H9 (cell line): Measurements from ENCODE around the gene CACNA2D3. TPM values are rescaled to one million over a fixed set of nuclear protein-coding genes. Genes with fewer than 3 reads are reported as not detected.
A peak's percentile ranks its signal among the peaks of the same experiment; 100 is the strongest.

Experiments used
- DNase-seq: peaks from one replicate; pipeline ENCODE4 v3.0.0-alpha.2; 2017
- H2AFZ ChIP-seq: one replicate; pipeline ENCODE4 v1.6.1; 2013; ENCODE audit warnings: mild to moderate bottlenecking, low read length, control low read depth, moderate library complexity
- H2AK5ac ChIP-seq: 2 replicates; pipeline ENCODE4 v1.6.1; 2013; ENCODE audit warnings: low read length, control low read depth, mixed read lengths; ENCODE audit not compliant: insufficient read length
- H2BK120ac ChIP-seq: one replicate; pipeline ENCODE4 v1.6.1; 2013; ENCODE audit warnings: low read depth, mild to moderate bottlenecking, low read length, control low read depth, inconsistent platforms; ENCODE audit not compliant: poor library complexity, severe bottlenecking
- H2BK12ac ChIP-seq: 2 replicates; pipeline ENCODE4 v1.6.1; 2013; ENCODE audit warnings: low read length, control low read depth, mixed read lengths, low read depth; ENCODE audit not compliant: insufficient read length
- H2BK15ac ChIP-seq: 2 replicates; pipeline ENCODE4 v1.6.1; 2013; ENCODE audit warnings: low read depth, low read length, control low read depth
- H2BK20ac ChIP-seq: one replicate; pipeline ENCODE4 v1.6.1; 2013; ENCODE audit warnings: low read depth, mild to moderate bottlenecking, low read length, control low read depth, inconsistent platforms; ENCODE audit not compliant: poor library complexity, severe bottlenecking
- H2BK5ac ChIP-seq: 2 replicates; pipeline ENCODE4 v1.6.1; 2013; ENCODE audit warnings: low read length, control low read depth, mixed read lengths; ENCODE audit not compliant: insufficient read length
- H3K14ac ChIP-seq: 2 replicates; pipeline ENCODE4 v1.6.1; 2013; ENCODE audit warnings: low read length, control low read depth; ENCODE audit not compliant: insufficient read depth
- H3K18ac ChIP-seq: 2 replicates; pipeline ENCODE4 v1.6.1; 2013; ENCODE audit warnings: low read depth, mild to moderate bottlenecking, mixed read lengths, low read length, control low read depth; ENCODE audit not compliant: insufficient read length
- H3K23ac ChIP-seq: 2 replicates; pipeline ENCODE4 v1.6.1; 2013; ENCODE audit warnings: low read length, control low read depth, mixed read lengths, low read depth; ENCODE audit not compliant: insufficient read length
- H3K23me2 ChIP-seq: 2 replicates; pipeline ENCODE4 v1.6.1; 2013; ENCODE audit warnings: low read depth, mild to moderate bottlenecking, mixed read lengths, low read length, control low read depth; ENCODE audit not compliant: insufficient read length, poor library complexity, severe bottlenecking
- H3K27ac ChIP-seq: 2 replicates; pipeline ENCODE4 v1.5.1; 2013; ENCODE audit warnings: low read length, control low read depth, mixed read lengths, low read depth; ENCODE audit not compliant: insufficient read length
- H3K27me3 ChIP-seq: 2 replicates; pipeline ENCODE4 v1.6.1; 2013; ENCODE audit warnings: low read length, control low read depth, inconsistent platforms; ENCODE audit not compliant: insufficient read depth
- H3K4ac ChIP-seq: 2 replicates; pipeline ENCODE4 v1.6.1; 2013; ENCODE audit warnings: low read depth, mild to moderate bottlenecking, control low read depth, inconsistent platforms, low read length, moderate library complexity
- H3K4me1 ChIP-seq: 2 replicates; pipeline ENCODE4 v1.6.1; 2013; ENCODE audit warnings: low read length, control low read depth, inconsistent platforms; ENCODE audit not compliant: insufficient read depth
- H3K4me2 ChIP-seq: 2 replicates; pipeline ENCODE4 v1.6.1; 2013; ENCODE audit warnings: low read length, control low read depth, mixed read lengths; ENCODE audit not compliant: insufficient read length, insufficient read depth
- H3K56ac ChIP-seq: 2 replicates; pipeline ENCODE4 v1.6.1; 2013; ENCODE audit warnings: low read depth, mild to moderate bottlenecking, mixed read lengths, low read length, control low read depth; ENCODE audit not compliant: insufficient read length
- H3K79me1 ChIP-seq: 2 replicates; pipeline ENCODE4 v1.6.1; 2013; ENCODE audit warnings: low read depth, mild to moderate bottlenecking, moderate library complexity, low read length, control low read depth, inconsistent platforms; ENCODE audit not compliant: insufficient read depth, poor library complexity, severe bottlenecking
- H3K79me2 ChIP-seq: 2 replicates; pipeline ENCODE4 v1.6.1; 2013; ENCODE audit warnings: low read length, control low read depth, inconsistent platforms; ENCODE audit not compliant: insufficient read depth
- H3K9ac ChIP-seq: 2 replicates; pipeline ENCODE4 v1.6.1; 2013; ENCODE audit warnings: low read length, control low read depth, mixed read lengths; ENCODE audit not compliant: insufficient read length; ENCODE audit errors: extremely low read depth
- H3K9me3 ChIP-seq: one replicate; pipeline ENCODE4 v1.6.1; 2013; ENCODE audit warnings: low read depth, low read length, inconsistent platforms; ENCODE audit not compliant: control insufficient read depth
- H3T11ph ChIP-seq: one replicate; pipeline ENCODE4 v1.6.1; 2013; ENCODE audit warnings: mild to moderate bottlenecking, low read length, control low read depth, inconsistent platforms
- H4K20me1 ChIP-seq: one replicate; pipeline ENCODE4 v1.6.1; 2013; ENCODE audit not compliant: control insufficient read depth, insufficient read length, insufficient read depth
- H4K5ac ChIP-seq: 2 replicates; pipeline ENCODE4 v1.6.1; 2013; ENCODE audit warnings: low read depth, mild to moderate bottlenecking, mixed read lengths, low read length, control low read depth; ENCODE audit not compliant: insufficient read length
- H4K8ac ChIP-seq: replicated peaks from 2 replicates; pipeline ENCODE4 v1.6.1; 2013; ENCODE audit warnings: low read length, control low read depth, mixed read lengths, low read depth; ENCODE audit not compliant: insufficient read length
- H4K91ac ChIP-seq: 2 replicates; pipeline ENCODE4 v1.6.1; 2013; ENCODE audit warnings: low read depth, mild to moderate bottlenecking, moderate library complexity, mixed read lengths, low read length, control low read depth; ENCODE audit not compliant: insufficient read length
- H3K27ac Mint-ChIP-seq, 3 experiments: 2 replicates in 2 of 3; 3 replicates in 1 of 3; pipeline ENCODE4 v1.8.0; 2020 to 2021; ENCODE audit warnings: mixed read lengths in 3 of 3, mild to moderate bottlenecking in 1 of 3, moderate library complexity in 1 of 3
- H3K27me3 Mint-ChIP-seq: 2 replicates; pipeline ENCODE4 v1.8.0; 2021; ENCODE audit warnings: low read depth, mild to moderate bottlenecking, moderate library complexity, mixed read lengths
- H3K36me3 Mint-ChIP-seq, 3 experiments: 2 replicates in 2 of 3; 3 replicates in 1 of 3; pipeline ENCODE4 v1.8.0; 2020 to 2021; ENCODE audit warnings: low read depth in 3 of 3, mixed read lengths in 3 of 3; ENCODE audit not compliant: insufficient read depth in 1 of 3
- H3K4me1 Mint-ChIP-seq, 2 experiments: 2 replicates each; pipeline ENCODE4 v1.8.0; 2020; ENCODE audit warnings: mixed read lengths in 2 of 2
- H3K4me3 Mint-ChIP-seq, 2 experiments: 2 replicates in 1 of 2; 3 replicates in 1 of 2; pipeline ENCODE4 v1.8.0; 2020 to 2021; ENCODE audit warnings: mild to moderate bottlenecking in 2 of 2, mixed read lengths in 2 of 2, moderate library complexity in 1 of 2
- H3K9me3 Mint-ChIP-seq, 2 experiments: 2 replicates in 1 of 2; 3 replicates in 1 of 2; pipeline ENCODE4 v1.8.0; 2020; ENCODE audit warnings: mild to moderate bottlenecking in 2 of 2, mixed read lengths in 2 of 2, moderate library complexity in 1 of 2
- CTCF ChIP-seq: fragments of 200-600 bp; sonication (generic); conservative IDR thresholded peaks from 3 replicates; pipeline ENCODE4 v1.8.0; 2021; ENCODE audit warnings: antibody characterized with exemption, mild to moderate bottlenecking
- WGBS: extraction: QIAGEN DNeasy Blood & Tissue Kit; methylation state at CpG from one replicate; pipeline ENCODE4 v1.1.7; 2013; ENCODE audit warnings: missing lambda C conversion rate, low lambda C conversion rate, mixed read lengths; ENCODE audit not compliant: insufficient read length; ENCODE audit errors: extremely low coverage; 5-methylcytosine and 5-hydroxymethylcytosine counted together
- total RNA-seq: library from RNA; stranded (reverse); gene quantifications from 2 replicates; pipeline ENCODE4 v1.2.1, GENCODE V29; 2021

CACNA2D3 gene
- total RNA-seq, 1 experiment from 2014 or later: 3.2 TPM

GRCh38 chr3:54168451-54168850 lies 46.1 kb downstream of the CACNA2D3 start:
- Histone ChIP-seq H3K23ac (no peak overlapping the region), H2AK5ac (no peak overlapping the region), H3K4ac (no peak overlapping the region), H3K27me3 (no peaks in the 10 kb centered on the region), H3K9ac (no peak overlapping the region), H3T11ph (no peak overlapping the region), H3K79me1 (no peaks in the 10 kb centered on the region), H3K18ac (no peak overlapping the region), H3K4me1 (peaks cover 4% of the 10 kb centered on the region; the same call in 1 of the 2 replicates), H4K91ac (no peak overlapping the region), H3K4me2 (no peak overlapping the region), H4K5ac (no peak overlapping the region), H3K14ac (no peak overlapping the region), H2BK5ac (no peak overlapping the region), H3K27ac (no peak overlapping the region), H3K23me2 (no peaks in the 10 kb centered on the region), H2BK20ac (no peak overlapping the region), H3K79me2 (no peaks in the 10 kb centered on the region), H3K9me3 (no peaks in the 10 kb centered on the region), H4K20me1 (no peaks in the 10 kb centered on the region), H2AFZ (no peak overlapping the region), H2BK15ac (no peak overlapping the region), H4K8ac (no peak overlapping the region), H2BK120ac (no peak overlapping the region), H3K56ac (no peak overlapping the region), H2BK12ac (no peak overlapping the region)
- no peak for TF ChIP-seq CTCF
- Mint-ChIP-seq H3K9me3 (no peaks in the 10 kb centered on the region; a peak in 1 of 5 replicates), H3K4me3 (no peak overlapping the region), H3K27me3 (no peaks in the 10 kb centered on the region; the same call in 1 of the 2 replicates), H3K4me1 (peaks cover 11 to 16% of the 10 kb centered on the region in 2 experiments), H3K27ac (no peak overlapping the region), H3K36me3 (no peaks in the 10 kb centered on the region; a peak in 1 of 7 replicates)
- DNase-seq: peak; percentile 39
- no CpG with 5 or more reads among the region's 1 CpG for WGBS
